Thyroid gland (tissue), 4 donors: ENCODE results near the gene CHMP6.

Experiments
- POLR2A ChIP-seq, 2 donors: fragments of 450-650 bp; IDR thresholded peaks; one replicate each; pipeline ENCODE4 v1.6.1; 2017; ENCODE audit warnings: antibody characterized with exemption in 2 of 2, mild to moderate bottlenecking in 2 of 2, moderate library complexity in 1 of 2
- TF ChIP-seq, protein P1 (sequence below), 6 experiments: fragments of 200-600 bp in 3 of 6; fragments of 450-650 bp in 3 of 6; sonication (generic) in 3 of 6; IDR thresholded peaks; one replicate each; pipeline ENCODE4 v1.5.1; 2016 to 2019; ENCODE audit warnings: antibody characterized with exemption in 6 of 6, mild to moderate bottlenecking in 2 of 6, inconsistent platforms in 1 of 6, moderate library complexity in 1 of 6

DNA sequence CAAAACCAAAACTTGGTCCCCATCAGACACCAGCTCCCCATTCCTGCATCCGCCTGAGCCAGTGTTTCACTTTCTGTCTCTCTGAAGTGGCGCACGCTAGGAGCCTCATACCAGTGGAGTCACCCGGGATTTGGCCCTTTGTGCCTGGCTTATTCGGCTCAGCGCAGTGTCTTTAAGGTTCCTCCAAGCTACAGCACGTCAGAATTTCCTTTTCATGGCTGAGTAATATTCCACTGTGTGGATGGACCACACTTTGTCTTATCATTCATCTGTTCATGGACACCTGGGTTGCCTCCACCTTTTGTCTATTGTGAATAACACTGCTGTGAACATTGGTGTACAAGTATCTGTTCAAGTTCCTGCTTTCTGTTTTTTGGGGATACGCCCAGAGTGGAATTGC is 45.2 kb upstream of the CHMP6 start:
- TF ChIP-seq, protein P1, sequence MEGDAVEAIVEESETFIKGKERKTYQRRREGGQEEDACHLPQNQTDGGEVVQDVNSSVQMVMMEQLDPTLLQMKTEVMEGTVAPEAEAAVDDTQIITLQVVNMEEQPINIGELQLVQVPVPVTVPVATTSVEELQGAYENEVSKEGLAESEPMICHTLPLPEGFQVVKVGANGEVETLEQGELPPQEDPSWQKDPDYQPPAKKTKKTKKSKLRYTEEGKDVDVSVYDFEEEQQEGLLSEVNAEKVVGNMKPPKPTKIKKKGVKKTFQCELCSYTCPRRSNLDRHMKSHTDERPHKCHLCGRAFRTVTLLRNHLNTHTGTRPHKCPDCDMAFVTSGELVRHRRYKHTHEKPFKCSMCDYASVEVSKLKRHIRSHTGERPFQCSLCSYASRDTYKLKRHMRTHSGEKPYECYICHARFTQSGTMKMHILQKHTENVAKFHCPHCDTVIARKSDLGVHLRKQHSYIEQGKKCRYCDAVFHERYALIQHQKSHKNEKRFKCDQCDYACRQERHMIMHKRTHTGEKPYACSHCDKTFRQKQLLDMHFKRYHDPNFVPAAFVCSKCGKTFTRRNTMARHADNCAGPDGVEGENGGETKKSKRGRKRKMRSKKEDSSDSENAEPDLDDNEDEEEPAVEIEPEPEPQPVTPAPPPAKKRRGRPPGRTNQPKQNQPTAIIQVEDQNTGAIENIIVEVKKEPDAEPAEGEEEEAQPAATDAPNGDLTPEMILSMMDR (IDR thresholded peaks at IDR 0.05) = no peak
- no peak for TF ChIP-seq POLR2A (IDR thresholded peaks at IDR 0.05)
